C4-2B (cell line): ENCODE measurements around the gene ALOX5AP.

Experiments
- H3K27ac ChIP-seq: fragments of 450-650 bp; 2 replicates; pipeline ENCODE4 v1.5.1; 2017
- CTCF ChIP-seq: fragments of 450-650 bp; conservative IDR thresholded peaks from 2 replicates; pipeline ENCODE4 v1.5.1; 2017; ENCODE audit warnings: mild to moderate bottlenecking
- ZFX ChIP-seq: fragments of 450-650 bp; IDR thresholded peaks from 2 replicates; pipeline ENCODE4 v1.6.1; 2017

ALOX5AP gene

GRCh38 chr13:30804474-30804873, 69.1 kb downstream of the ALOX5AP start:
- no peak overlapping the region for H3K27ac ChIP-seq
- no peak for TF ChIP-seq CTCF
- TF ChIP-seq ZFX = no peak

- no peak overlapping the region for H3K27ac ChIP-seq
- TF ChIP-seq ZFX = no peak
Measured at GRCh38 chr13:30805132-30805537, 69.8 kb downstream of the ALOX5AP start.

- TF ChIP-seq ZFX = no peak
- TF ChIP-seq CTCF = no peak
- no peak overlapping the region for H3K27ac ChIP-seq
Measured at GRCh38 chr13:30805603-30806011, 70.3 kb downstream of the ALOX5AP start.

GRCh38 chr13:30806784-30807183, 71.4 kb downstream of the ALOX5AP start:
- no peak overlapping the region for H3K27ac ChIP-seq

GRCh38 chr13:30807392-30807791, 72.0 kb downstream of the ALOX5AP start:
- H3K27ac ChIP-seq = no peak overlapping the region
- TF ChIP-seq CTCF (no peak), ZFX (no peak)

More at GRCh38 chr13:30806784-30807183, 71.4 kb downstream of the ALOX5AP start:
- TF ChIP-seq CTCF (no peak), ZFX (no peak)

- TF ChIP-seq ZFX (no peak), CTCF (no peak)
- no peak overlapping the region for H3K27ac ChIP-seq
Measured at GRCh38 chr13:30808600-30808999, 73.3 kb downstream of the ALOX5AP start.

- no peak overlapping the region for H3K27ac ChIP-seq
- TF ChIP-seq ZFX (no peak), CTCF (no peak)
Measured at GRCh38 chr13:30809787-30810186, 74.4 kb downstream of the ALOX5AP start.

- TF ChIP-seq CTCF (no peak), ZFX (no peak)
Measured at GRCh38 chr13:30810261-30810701, 74.9 kb downstream of the ALOX5AP start.

More at GRCh38 chr13:30810261-30810701, 74.9 kb downstream of the ALOX5AP start:
- H3K27ac ChIP-seq = no peak overlapping the region
